GM12872 (cell line): ENCODE measurements around the gene B3GNT7.

ENCODE experiments used
- TF ChIP-seq, protein P1 (sequence below): IDR thresholded peaks from 3 replicates; pipeline ENCODE4 v1.5.1; 2011; ENCODE audit warnings: low read depth, mild to moderate bottlenecking, low read length, moderate library complexity; ENCODE audit not compliant: insufficient read depth

B3GNT7 gene

DNA sequence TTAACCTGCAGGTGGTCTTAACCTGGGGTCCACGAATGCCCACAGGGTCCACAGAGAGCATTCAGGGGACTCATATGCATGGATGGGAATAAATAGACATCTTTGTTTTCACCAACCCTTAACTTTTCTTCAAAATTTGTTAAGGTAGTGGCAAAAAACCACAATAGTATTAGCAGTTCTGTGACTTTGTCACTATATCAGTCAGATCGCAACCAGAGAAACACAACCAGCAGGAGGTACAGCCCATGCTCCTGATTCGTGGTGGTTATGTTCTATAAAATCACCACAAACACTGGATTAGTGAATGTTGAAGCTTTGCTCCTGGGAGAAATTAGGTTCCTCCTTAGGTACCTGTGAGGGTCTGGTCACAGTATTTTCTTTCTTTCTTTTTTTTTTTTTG is 31.6 kb downstream of the B3GNT7 start:
- TF ChIP-seq, protein P1, sequence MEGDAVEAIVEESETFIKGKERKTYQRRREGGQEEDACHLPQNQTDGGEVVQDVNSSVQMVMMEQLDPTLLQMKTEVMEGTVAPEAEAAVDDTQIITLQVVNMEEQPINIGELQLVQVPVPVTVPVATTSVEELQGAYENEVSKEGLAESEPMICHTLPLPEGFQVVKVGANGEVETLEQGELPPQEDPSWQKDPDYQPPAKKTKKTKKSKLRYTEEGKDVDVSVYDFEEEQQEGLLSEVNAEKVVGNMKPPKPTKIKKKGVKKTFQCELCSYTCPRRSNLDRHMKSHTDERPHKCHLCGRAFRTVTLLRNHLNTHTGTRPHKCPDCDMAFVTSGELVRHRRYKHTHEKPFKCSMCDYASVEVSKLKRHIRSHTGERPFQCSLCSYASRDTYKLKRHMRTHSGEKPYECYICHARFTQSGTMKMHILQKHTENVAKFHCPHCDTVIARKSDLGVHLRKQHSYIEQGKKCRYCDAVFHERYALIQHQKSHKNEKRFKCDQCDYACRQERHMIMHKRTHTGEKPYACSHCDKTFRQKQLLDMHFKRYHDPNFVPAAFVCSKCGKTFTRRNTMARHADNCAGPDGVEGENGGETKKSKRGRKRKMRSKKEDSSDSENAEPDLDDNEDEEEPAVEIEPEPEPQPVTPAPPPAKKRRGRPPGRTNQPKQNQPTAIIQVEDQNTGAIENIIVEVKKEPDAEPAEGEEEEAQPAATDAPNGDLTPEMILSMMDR = no peak

DNA sequence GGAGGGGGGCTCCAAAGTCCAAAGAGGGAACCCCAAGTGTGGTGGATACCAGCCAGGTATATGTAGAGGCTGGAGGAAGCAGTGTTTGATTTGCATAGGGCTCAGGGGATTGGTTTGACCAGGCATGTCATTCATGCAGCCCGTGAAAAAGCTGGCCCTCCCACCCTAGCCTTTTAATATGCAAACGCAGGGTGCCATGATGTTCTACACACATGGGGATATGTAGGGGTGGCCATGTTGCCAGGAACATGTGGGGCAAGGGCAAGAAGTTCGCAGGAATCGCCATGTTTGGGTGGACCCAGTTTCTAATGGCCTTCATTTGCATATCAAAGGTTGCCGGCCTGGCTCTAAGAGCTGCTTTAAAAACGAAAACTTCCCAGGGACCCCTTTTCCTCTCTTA is 33.6 kb downstream of the B3GNT7 start:
- TF ChIP-seq, protein P1 = no peak

DNA sequence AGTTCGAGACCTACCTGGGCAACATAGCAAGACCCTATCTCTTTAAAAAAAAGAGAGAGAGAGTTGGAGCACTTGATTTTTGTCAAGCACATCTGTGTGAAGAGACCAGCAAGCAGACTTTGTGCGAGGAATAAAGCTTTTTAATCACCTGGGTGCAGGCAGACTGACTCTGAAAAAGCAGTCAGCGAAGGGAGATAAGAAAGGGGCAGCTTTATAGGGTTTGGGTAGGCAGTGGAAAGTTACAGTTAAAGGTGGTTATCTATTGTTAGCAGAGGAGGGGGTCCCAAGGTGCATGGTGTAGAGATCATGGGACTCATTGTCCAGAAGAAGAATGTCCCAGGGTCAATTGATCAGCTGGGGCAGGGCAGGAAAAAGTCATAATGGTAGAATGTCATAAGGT is 34.4 kb downstream of the B3GNT7 start:
- TF ChIP-seq, protein P1 = no peak

- TF ChIP-seq, protein P1 = no peak
Observed at GRCh38 chr2:231431606-231432005, 36.1 kb downstream of the B3GNT7 start.

GRCh38 chr2:231433990-231434389 is 38.5 kb downstream of the B3GNT7 start:
- TF ChIP-seq, protein P1 = no peak

GRCh38 chr2:231436957-231437356 is 41.4 kb downstream of the B3GNT7 start:
- TF ChIP-seq, protein P1 = no peak

GRCh38 chr2:231449503-231450054 is 54.1 kb downstream of the B3GNT7 start:
- TF ChIP-seq, protein P1 = no peak
